Measurements from ENCODE around the gene SMARCA4.

GRCh38 chr19:11100049-11100448, 139.2 kb downstream of the SMARCA4 start:
- TF ChIP-seq CTCF (IDR thresholded peaks at IDR 0.05; ENCODE audit: poor library complexity) (no peak), EZH2 (IDR thresholded peaks at IDR 0.05; ENCODE audit: borderline replicate concordance) (no peak), EZH2phosphoT487 (IDR thresholded peaks at IDR 0.05; ENCODE audit: low read depth, severe bottlenecking, unreplicated experiment) (no peak)

All from hepatocyte (in vitro differentiated cells).